Upper lobe of left lung (tissue), 4 donors: ENCODE measurements around the gene MYO3B.

Source experiments
- POLR2A ChIP-seq, 4 donors: fragments of 450-650 bp; IDR thresholded peaks; one replicate each; pipeline ENCODE4 v1.5.1; 2016 to 2017; ENCODE audit warnings: antibody characterized with exemption in 4 of 4, mild to moderate bottlenecking in 2 of 4
- POLR2AphosphoS5 ChIP-seq, 2 donors: sonication (generic); formaldehyde crosslinking; IDR thresholded peaks; one replicate each; pipeline ENCODE4 v1.5.1; 2017; ENCODE audit warnings: antibody characterized with exemption in 2 of 2
- TF ChIP-seq, protein P1 (sequence below), 6 experiments: fragments of 450-650 bp in 4 of 6; fragments of 200-600 bp in 2 of 6; sonication (generic) in 2 of 6; IDR thresholded peaks; one replicate each; pipeline ENCODE4 v1.5.1; 2016 to 2019; ENCODE audit warnings: antibody characterized with exemption in 6 of 6

- no peak for TF ChIP-seq POLR2AphosphoS5 (IDR thresholded peaks at IDR 0.05)
- TF ChIP-seq, protein P1, sequence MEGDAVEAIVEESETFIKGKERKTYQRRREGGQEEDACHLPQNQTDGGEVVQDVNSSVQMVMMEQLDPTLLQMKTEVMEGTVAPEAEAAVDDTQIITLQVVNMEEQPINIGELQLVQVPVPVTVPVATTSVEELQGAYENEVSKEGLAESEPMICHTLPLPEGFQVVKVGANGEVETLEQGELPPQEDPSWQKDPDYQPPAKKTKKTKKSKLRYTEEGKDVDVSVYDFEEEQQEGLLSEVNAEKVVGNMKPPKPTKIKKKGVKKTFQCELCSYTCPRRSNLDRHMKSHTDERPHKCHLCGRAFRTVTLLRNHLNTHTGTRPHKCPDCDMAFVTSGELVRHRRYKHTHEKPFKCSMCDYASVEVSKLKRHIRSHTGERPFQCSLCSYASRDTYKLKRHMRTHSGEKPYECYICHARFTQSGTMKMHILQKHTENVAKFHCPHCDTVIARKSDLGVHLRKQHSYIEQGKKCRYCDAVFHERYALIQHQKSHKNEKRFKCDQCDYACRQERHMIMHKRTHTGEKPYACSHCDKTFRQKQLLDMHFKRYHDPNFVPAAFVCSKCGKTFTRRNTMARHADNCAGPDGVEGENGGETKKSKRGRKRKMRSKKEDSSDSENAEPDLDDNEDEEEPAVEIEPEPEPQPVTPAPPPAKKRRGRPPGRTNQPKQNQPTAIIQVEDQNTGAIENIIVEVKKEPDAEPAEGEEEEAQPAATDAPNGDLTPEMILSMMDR (IDR thresholded peaks at IDR 0.05) = no peak
- TF ChIP-seq POLR2A (IDR thresholded peaks at IDR 0.05) = no peak
Observed at GRCh38 chr2:170365686-170366085, 187.7 kb downstream of the MYO3B start.
